ENCODE measurements around the gene CHPF. TPM values are rescaled to one million over a fixed set of nuclear protein-coding genes. Genes with fewer than 3 reads are reported as not detected.

Gene CHPF
- total RNA-seq, 1 experiment from 2014 or later = 228 TPM

GRCh38 chr2:219538956-219539788, 4.4 kb downstream of the CHPF start (continued):
- no peak for TF ChIP-seq MAX (IDR thresholded peaks at IDR 0.05)
- no peak for TF ChIP-seq EZH2phosphoT487 (IDR thresholded peaks at IDR 0.05; ENCODE audit: borderline replicate concordance)
- no peak for TF ChIP-seq YY1 (IDR thresholded peaks at IDR 0.05; ENCODE audit: extremely low read depth, insufficient replicate concordance, low read depth, low read length)
- TF ChIP-seq POLR2AphosphoS5 (IDR thresholded peaks at IDR 0.05; ENCODE audit: low read depth, low read length) = no peak
- no peak for TF ChIP-seq SP1 (IDR thresholded peaks at IDR 0.05; ENCODE audit: low read depth)
- no peak for TF ChIP-seq ELF1 (IDR thresholded peaks at IDR 0.05; ENCODE audit: borderline replicate concordance, low read depth)
- TF ChIP-seq CEBPB (IDR thresholded peaks at IDR 0.05; ENCODE audit: low read depth) = no peak

DNA sequence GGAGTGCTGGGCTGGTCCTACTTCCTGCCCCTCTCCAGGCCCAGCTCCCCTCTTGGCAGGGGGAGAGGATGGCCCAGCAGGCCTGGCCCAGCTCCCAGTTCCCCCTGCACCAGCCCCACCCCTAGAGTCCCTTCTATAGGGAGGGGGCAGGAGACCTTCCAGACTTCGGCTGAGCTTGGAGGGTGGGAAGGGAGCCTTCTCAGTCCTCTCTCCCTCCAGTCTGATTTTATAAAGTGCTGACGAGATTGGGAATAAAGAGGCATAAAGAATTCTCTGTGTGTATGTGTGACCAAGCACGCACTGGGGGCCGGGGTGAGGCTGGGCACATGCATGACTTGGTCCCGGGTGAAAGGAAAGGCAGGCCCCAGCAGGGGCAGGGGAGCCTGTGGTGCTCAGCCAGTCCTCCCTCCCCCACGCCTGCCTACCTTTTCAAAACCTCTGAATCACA, 5.1 kb downstream of the CHPF start:
- peaks cover 6% of the 10 kb centered on the region; the same call in 1 of the 2 replicates for H4K20me1 ChIP-seq (ENCODE audit: insufficient read depth)
- peaks cover 49% of the 10 kb centered on the region for H3K79me2 ChIP-seq (ENCODE audit: insufficient read depth, low read length)
- BruUV-seq (replicated peaks) = no TSS peak
- no peaks in the 10 kb centered on the region for H3K9me3 ChIP-seq (ENCODE audit: control insufficient read depth in 1 of 2, insufficient read depth in 1 of 2, low read depth in 1 of 2, low read length in 2 of 2)
- peak overlapping the region; percentile 49; the same call in 1 of the 2 replicates for H3K27ac ChIP-seq (ENCODE audit: low read depth, low read length)
- H3K27me3 ChIP-seq (ENCODE audit: insufficient read depth, low read length) = no peaks in the 10 kb centered on the region
- no peaks in the 10 kb centered on the region for H3K9me2 ChIP-seq (ENCODE audit: insufficient read depth)
- TF ChIP-seq, protein P1, sequence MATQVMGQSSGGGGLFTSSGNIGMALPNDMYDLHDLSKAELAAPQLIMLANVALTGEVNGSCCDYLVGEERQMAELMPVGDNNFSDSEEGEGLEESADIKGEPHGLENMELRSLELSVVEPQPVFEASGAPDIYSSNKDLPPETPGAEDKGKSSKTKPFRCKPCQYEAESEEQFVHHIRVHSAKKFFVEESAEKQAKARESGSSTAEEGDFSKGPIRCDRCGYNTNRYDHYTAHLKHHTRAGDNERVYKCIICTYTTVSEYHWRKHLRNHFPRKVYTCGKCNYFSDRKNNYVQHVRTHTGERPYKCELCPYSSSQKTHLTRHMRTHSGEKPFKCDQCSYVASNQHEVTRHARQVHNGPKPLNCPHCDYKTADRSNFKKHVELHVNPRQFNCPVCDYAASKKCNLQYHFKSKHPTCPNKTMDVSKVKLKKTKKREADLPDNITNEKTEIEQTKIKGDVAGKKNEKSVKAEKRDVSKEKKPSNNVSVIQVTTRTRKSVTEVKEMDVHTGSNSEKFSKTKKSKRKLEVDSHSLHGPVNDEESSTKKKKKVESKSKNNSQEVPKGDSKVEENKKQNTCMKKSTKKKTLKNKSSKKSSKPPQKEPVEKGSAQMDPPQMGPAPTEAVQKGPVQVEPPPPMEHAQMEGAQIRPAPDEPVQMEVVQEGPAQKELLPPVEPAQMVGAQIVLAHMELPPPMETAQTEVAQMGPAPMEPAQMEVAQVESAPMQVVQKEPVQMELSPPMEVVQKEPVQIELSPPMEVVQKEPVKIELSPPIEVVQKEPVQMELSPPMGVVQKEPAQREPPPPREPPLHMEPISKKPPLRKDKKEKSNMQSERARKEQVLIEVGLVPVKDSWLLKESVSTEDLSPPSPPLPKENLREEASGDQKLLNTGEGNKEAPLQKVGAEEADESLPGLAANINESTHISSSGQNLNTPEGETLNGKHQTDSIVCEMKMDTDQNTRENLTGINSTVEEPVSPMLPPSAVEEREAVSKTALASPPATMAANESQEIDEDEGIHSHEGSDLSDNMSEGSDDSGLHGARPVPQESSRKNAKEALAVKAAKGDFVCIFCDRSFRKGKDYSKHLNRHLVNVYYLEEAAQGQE (IDR thresholded peaks at IDR 0.05; ENCODE audit: low read depth) = no peak
- TF ChIP-seq POLR2A (IDR thresholded peaks at IDR 0.05; ENCODE audit: borderline replicate concordance, extremely low read depth, insufficient read depth, insufficient read length) = no peak
- no peak for TF ChIP-seq ZNF274 (IDR thresholded peaks at IDR 0.05; ENCODE audit: low read depth, low read length)
- TF ChIP-seq EZH2 (IDR thresholded peaks at IDR 0.05) = no peak
- TF ChIP-seq CEBPB (IDR thresholded peaks at IDR 0.05; ENCODE audit: low read depth) = no peak
- TF ChIP-seq SP1 (IDR thresholded peaks at IDR 0.05; ENCODE audit: low read depth) = no peak
- TF ChIP-seq EZH2phosphoT487 (IDR thresholded peaks at IDR 0.05; ENCODE audit: borderline replicate concordance) = no peak
- TF ChIP-seq, protein P2, sequence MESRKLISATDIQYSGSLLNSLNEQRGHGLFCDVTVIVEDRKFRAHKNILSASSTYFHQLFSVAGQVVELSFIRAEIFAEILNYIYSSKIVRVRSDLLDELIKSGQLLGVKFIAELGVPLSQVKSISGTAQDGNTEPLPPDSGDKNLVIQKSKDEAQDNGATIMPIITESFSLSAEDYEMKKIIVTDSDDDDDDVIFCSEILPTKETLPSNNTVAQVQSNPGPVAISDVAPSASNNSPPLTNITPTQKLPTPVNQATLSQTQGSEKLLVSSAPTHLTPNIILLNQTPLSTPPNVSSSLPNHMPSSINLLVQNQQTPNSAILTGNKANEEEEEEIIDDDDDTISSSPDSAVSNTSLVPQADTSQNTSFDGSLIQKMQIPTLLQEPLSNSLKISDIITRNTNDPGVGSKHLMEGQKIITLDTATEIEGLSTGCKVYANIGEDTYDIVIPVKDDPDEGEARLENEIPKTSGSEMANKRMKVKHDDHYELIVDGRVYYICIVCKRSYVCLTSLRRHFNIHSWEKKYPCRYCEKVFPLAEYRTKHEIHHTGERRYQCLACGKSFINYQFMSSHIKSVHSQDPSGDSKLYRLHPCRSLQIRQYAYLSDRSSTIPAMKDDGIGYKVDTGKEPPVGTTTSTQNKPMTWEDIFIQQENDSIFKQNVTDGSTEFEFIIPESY (IDR thresholded peaks at IDR 0.05; ENCODE audit: extremely low read depth, insufficient replicate concordance, low read length) = no peak
- TF ChIP-seq POLR2AphosphoS5 (IDR thresholded peaks at IDR 0.05; ENCODE audit: low read depth, low read length) = no peak
- TF ChIP-seq RAD21 (IDR thresholded peaks at IDR 0.05; ENCODE audit: low read depth) = no peak
- TF ChIP-seq JUND (IDR thresholded peaks at IDR 0.05) = no peak
- TF ChIP-seq ZFX (IDR thresholded peaks at IDR 0.05) = no peak
- no peak for TF ChIP-seq EGR1 (IDR thresholded peaks at IDR 0.05; ENCODE audit: low read depth)
- TF ChIP-seq MAX (IDR thresholded peaks at IDR 0.05) = no peak
- no peak overlapping the region for H3K4me3 ChIP-seq (replicated peaks in 1 of 2; ENCODE audit: low read depth in 1 of 2, low read length in 2 of 2)
- ChIA-PET POLR2A (no interaction called here), RAD21 (ENCODE audit: low non-redundant PET in 1 of 2, low total read pairs in 2 of 2, uncharacterized antibody in 2 of 2, unreplicated experiment in 2 of 2) (no interaction called here), CTCF (interaction anchor here (1.4 kb wide), 1 partner anchor 9 kb away, joined by 3 read pairs; no protein-coding TSS in a partner anchor)
- H3K4me1 ChIP-seq (ENCODE audit: control insufficient read depth in 1 of 2, insufficient read depth in 2 of 2, low read length in 2 of 2) = peaks cover 24 to 77% of the 10 kb centered on the region in 2 experiments
- H3K36me3 ChIP-seq (ENCODE audit: control insufficient read depth in 1 of 2, insufficient read depth in 2 of 2, low read length in 2 of 2) = peaks cover 0 to 28% of the 10 kb centered on the region in 2 experiments; a peak in 2 of 4 replicates
- intact Hi-C loops (cut with micrococcal nuclease) = loop anchor here (10.0 kb wide), 1 partner anchor 364 kb away; the partner anchor contains the start of genes CNPPD1, RETREG2 and SLC23A3
- H3K9ac ChIP-seq (ENCODE audit: low read length) = peak overlapping the region; percentile 24
- ATAC-seq (no peak), DNase-seq (ENCODE audit: low read depth, low spot score) (no peak)
- no peak overlapping the region for H2AFZ ChIP-seq (ENCODE audit: low read depth, low read length, poor library complexity, severe bottlenecking)
- peak overlapping the region; percentile 57 for H3K4me2 ChIP-seq (ENCODE audit: low read length)

Measured in HCT116 (cell line).